Measurements from ENCODE around the gene PTH2R. TPM values are rescaled to one million over a fixed set of nuclear protein-coding genes. Genes with fewer than 3 reads are reported as not detected.

Gene PTH2R
- total and polyA plus RNA-seq, 2 of the 4 experiments (the other 2 are of a cell fraction), result under 0.01 TPM; not detected in 1

DNA sequence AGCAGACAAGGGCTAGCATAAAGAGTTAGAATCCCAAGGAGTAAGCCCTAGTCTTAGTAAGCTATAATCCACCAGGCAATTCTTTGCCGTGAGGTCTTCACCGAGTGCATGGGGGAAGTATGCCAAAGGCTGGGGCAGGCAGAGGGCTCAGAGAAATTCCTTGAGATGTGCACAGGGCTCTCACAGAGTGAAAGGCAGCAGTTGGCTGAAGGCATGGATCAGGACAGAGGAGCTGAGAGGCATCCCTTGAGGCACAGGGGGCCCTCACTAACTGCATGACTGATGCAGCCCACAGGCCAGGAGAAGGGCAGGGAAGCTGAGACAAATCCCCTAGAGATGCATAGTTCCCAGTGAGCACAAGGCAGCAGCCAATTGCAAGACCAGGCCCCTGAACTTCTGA, 34.1 kb downstream of the PTH2R start:
- no peak overlapping the region for H4K91ac ChIP-seq (ENCODE audit: insufficient read depth, low read depth, low read length)
- no peak overlapping the region for H3K14ac ChIP-seq (replicated peaks; ENCODE audit: low read depth, low read length)
- TF ChIP-seq, protein P1, sequence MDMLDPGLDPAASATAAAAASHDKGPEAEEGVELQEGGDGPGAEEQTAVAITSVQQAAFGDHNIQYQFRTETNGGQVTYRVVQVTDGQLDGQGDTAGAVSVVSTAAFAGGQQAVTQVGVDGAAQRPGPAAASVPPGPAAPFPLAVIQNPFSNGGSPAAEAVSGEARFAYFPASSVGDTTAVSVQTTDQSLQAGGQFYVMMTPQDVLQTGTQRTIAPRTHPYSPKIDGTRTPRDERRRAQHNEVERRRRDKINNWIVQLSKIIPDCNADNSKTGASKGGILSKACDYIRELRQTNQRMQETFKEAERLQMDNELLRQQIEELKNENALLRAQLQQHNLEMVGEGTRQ (IDR thresholded peaks at IDR 0.05; ENCODE audit: low read depth, low read length), result no peak
- no peak for TF ChIP-seq MAFK (IDR thresholded peaks at IDR 0.05; ENCODE audit: low read depth, low read length)
- no peak for TF ChIP-seq CEBPB (IDR thresholded peaks at IDR 0.05; ENCODE audit: low read depth, low read length)
- TF ChIP-seq SMC3 (IDR thresholded peaks at IDR 0.05; ENCODE audit: low read depth, low read length), result no peak
- TF ChIP-seq NFE2L2 (IDR thresholded peaks at IDR 0.05; ENCODE audit: low read depth, low read length), result no peak
- TF ChIP-seq, protein P2, sequence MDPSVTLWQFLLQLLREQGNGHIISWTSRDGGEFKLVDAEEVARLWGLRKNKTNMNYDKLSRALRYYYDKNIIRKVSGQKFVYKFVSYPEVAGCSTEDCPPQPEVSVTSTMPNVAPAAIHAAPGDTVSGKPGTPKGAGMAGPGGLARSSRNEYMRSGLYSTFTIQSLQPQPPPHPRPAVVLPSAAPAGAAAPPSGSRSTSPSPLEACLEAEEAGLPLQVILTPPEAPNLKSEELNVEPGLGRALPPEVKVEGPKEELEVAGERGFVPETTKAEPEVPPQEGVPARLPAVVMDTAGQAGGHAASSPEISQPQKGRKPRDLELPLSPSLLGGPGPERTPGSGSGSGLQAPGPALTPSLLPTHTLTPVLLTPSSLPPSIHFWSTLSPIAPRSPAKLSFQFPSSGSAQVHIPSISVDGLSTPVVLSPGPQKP (IDR thresholded peaks at IDR 0.05; ENCODE audit: borderline replicate concordance, low read depth, low read length), result no peak
- TF ChIP-seq POLR2A (IDR thresholded peaks at IDR 0.05; ENCODE audit: low read depth, low read length), result no peak
- no peak for TF ChIP-seq MAZ (IDR thresholded peaks at IDR 0.05; ENCODE audit: borderline replicate concordance, low read depth, low read length)
- no peak for TF ChIP-seq RAD21 (IDR thresholded peaks at IDR 0.05; ENCODE audit: low read length)
- no peak for TF ChIP-seq RCOR1 (IDR thresholded peaks at IDR 0.05; ENCODE audit: insufficient replicate concordance, low read length)
- no peak for TF ChIP-seq MXI1 (IDR thresholded peaks at IDR 0.05; ENCODE audit: borderline replicate concordance, low read depth, low read length)
- no peak for TF ChIP-seq FOS (IDR thresholded peaks at IDR 0.05; ENCODE audit: low read depth, low read length)
- no peak for TF ChIP-seq RFX5 (IDR thresholded peaks at IDR 0.05; ENCODE audit: low read depth, low read length)
- TF ChIP-seq, protein P3, sequence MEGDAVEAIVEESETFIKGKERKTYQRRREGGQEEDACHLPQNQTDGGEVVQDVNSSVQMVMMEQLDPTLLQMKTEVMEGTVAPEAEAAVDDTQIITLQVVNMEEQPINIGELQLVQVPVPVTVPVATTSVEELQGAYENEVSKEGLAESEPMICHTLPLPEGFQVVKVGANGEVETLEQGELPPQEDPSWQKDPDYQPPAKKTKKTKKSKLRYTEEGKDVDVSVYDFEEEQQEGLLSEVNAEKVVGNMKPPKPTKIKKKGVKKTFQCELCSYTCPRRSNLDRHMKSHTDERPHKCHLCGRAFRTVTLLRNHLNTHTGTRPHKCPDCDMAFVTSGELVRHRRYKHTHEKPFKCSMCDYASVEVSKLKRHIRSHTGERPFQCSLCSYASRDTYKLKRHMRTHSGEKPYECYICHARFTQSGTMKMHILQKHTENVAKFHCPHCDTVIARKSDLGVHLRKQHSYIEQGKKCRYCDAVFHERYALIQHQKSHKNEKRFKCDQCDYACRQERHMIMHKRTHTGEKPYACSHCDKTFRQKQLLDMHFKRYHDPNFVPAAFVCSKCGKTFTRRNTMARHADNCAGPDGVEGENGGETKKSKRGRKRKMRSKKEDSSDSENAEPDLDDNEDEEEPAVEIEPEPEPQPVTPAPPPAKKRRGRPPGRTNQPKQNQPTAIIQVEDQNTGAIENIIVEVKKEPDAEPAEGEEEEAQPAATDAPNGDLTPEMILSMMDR (conservative IDR thresholded peaks at IDR 0.05; ENCODE audit: low read depth, low read length), result no peak
- no peak for TF ChIP-seq BHLHE40 (IDR thresholded peaks at IDR 0.05; ENCODE audit: low read depth, low read length)
- no peak for TF ChIP-seq CHD1 (IDR thresholded peaks at IDR 0.05; ENCODE audit: low read depth, low read length)
- H2BK20ac ChIP-seq (ENCODE audit: low read depth, low read length), result no peak overlapping the region
- POLR2A ChIA-PET (ENCODE audit: unreplicated experiment), result no interaction called here
- H4K8ac ChIP-seq (ENCODE audit: low read depth in 2 of 2, low read length in 2 of 2), result no peak overlapping the region
- H3K4ac ChIP-seq (ENCODE audit: low read depth, low read length), result no peak overlapping the region
- H3K36me3 ChIP-seq (ENCODE audit: control insufficient read depth, insufficient read depth, low read length), result no peaks in the 10 kb centered on the region
- no peaks in the 10 kb centered on the region for H3K79me1 ChIP-seq (ENCODE audit: low read depth in 1 of 2, low read length in 2 of 2)
- H2BK5ac ChIP-seq (ENCODE audit: low read depth, low read length, poor library complexity, severe bottlenecking), result no peak overlapping the region
- no peaks in the 10 kb centered on the region for H3K4me1 ChIP-seq (ENCODE audit: control insufficient read depth, insufficient read depth, low read length)
- no peak overlapping the region for H3K9ac ChIP-seq (ENCODE audit: low read depth, low read length)
- dilution Hi-C loops (cut with HindIII; ENCODE audit: low sequenced_read_pairs, unreplicated experiment) (no loop called here), in situ Hi-C loops (cut with MboI; ENCODE audit: low sequenced_read_pairs) (no loop called here), intact Hi-C loops (cut with micrococcal nuclease) (no loop called here)
- no peaks in the 10 kb centered on the region for H3K27me3 ChIP-seq (ENCODE audit: control insufficient read depth, insufficient read depth, low read length)
- no peak overlapping the region for H2AFZ ChIP-seq (replicated peaks; ENCODE audit: low read length, poor library complexity)
- BruUV-seq (replicated peaks), result no TSS peak
- no peak overlapping the region for H2BK15ac ChIP-seq (ENCODE audit: low read depth, low read length)
- DNase-seq (no peak), ATAC-seq (ENCODE audit: low read depth) (no peak)
- H2AK9ac ChIP-seq (replicated peaks; ENCODE audit: low read depth, low read length, poor library complexity), result no peak overlapping the region
- no peaks in the 10 kb centered on the region for H4K20me1 ChIP-seq (ENCODE audit: insufficient read depth, low read length)
- no CpG with 5 or more reads among the region's 2 CpGs for WGBS, 2 experiments (ENCODE audit: extremely low coverage in 2 of 2, insufficient read length in 1 of 2)
- no peak overlapping the region for H3K4me2 ChIP-seq (ENCODE audit: low read depth, low read length)
- CTCF ChIA-PET, result no interaction called here
- no peak overlapping the region for H2BK120ac ChIP-seq (ENCODE audit: low read depth, low read length)
- H3K9me3 ChIP-seq (ENCODE audit: control insufficient read depth, insufficient read depth, low read length), result no peaks in the 10 kb centered on the region; the same call in 1 of the 2 replicates
- no peak overlapping the region for H3K27ac ChIP-seq (ENCODE audit: insufficient read depth, low read length)
- H3K56ac ChIP-seq (ENCODE audit: extremely low read depth, insufficient read depth, low read length), result no peak overlapping the region
- H3K23ac ChIP-seq (ENCODE audit: low read depth, low read length), result no peak overlapping the region
- no peak overlapping the region for H3K18ac ChIP-seq (ENCODE audit: low read depth, low read length)
- no peak overlapping the region for H4K5ac ChIP-seq (ENCODE audit: low read depth, low read length)
- H3K9me1 ChIP-seq (ENCODE audit: insufficient read depth, low read length), result no peaks in the 10 kb centered on the region
- no peak overlapping the region for H3K4me3 ChIP-seq (ENCODE audit: insufficient read depth, low read depth, low read length)
- H2AK5ac ChIP-seq (ENCODE audit: low read depth, low read length), result no peak overlapping the region

Measured in IMR-90 (cell line).